Rectal smooth muscle tissue (tissue), 1 donor: Measurements from ENCODE around the gene ZSWIM6.
"Not testable (repeated sequence)": the region's sequence is repeated elsewhere in the genome, so short reads cannot be mapped to it uniquely, and the experiment has no call there.

ENCODE experiments used
- H3K27ac ChIP-seq: one replicate; pipeline ENCODE4 v1.7.0; 2013; ENCODE audit warnings: low read depth, low read length, inconsistent platforms
- H3K27me3 ChIP-seq: one replicate; pipeline ENCODE4 v1.7.0; 2013; ENCODE audit warnings: low read length; ENCODE audit not compliant: control insufficient read depth, insufficient read depth
- H3K36me3 ChIP-seq: one replicate; pipeline ENCODE4 v1.7.0; 2013; ENCODE audit warnings: low read length; ENCODE audit not compliant: control insufficient read depth, insufficient read depth
- H3K4me1 ChIP-seq: one replicate; pipeline ENCODE4 v1.7.0; 2013; ENCODE audit warnings: low read length; ENCODE audit not compliant: control insufficient read depth, insufficient read depth
- H3K4me3 ChIP-seq: one replicate; pipeline ENCODE4 v1.7.0; 2013; ENCODE audit warnings: low read length
- H3K9ac ChIP-seq: one replicate; pipeline ENCODE4 v1.7.0; 2013; ENCODE audit warnings: low read length

Gene ZSWIM6

GRCh38 chr5:61397937-61398336, 65.9 kb downstream of the ZSWIM6 start:
- Histone ChIP-seq H3K36me3 (no peaks in the 10 kb centered on the region), H3K4me1 (peaks cover 2% of the 10 kb centered on the region)

DNA sequence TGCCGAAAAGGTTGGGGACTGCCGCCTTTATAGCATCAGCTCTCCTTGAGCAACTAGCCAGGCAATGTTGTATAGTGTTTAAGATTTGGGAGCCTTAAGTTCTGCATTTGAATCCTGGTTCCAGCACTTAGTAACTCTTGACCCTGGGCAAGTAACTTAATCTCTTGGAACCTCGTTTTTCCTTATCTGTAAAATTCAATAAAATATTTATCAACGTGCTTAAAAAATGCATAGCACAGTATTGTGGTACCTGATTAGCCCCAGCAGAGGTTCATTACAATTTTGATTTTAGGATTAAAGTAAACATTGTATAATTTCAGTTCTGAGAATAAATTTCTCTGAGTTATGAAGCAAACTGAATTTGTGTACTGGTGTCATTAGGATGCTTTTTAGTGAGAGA, 66.4 kb downstream of the ZSWIM6 start:
- no peak overlapping the region for H3K27ac ChIP-seq

More at GRCh38 chr5:61397937-61398336, 65.9 kb downstream of the ZSWIM6 start:
- Histone ChIP-seq H3K4me3 (no peak overlapping the region), H3K9ac (no peak overlapping the region), H3K27me3 (no peaks in the 10 kb centered on the region), H3K27ac (no peak overlapping the region)

GRCh38 chr5:61399679-61400078, 67.6 kb downstream of the ZSWIM6 start:
- no peaks in the 10 kb centered on the region for H3K36me3 ChIP-seq
- H3K9ac ChIP-seq: no peak overlapping the region
- H3K27ac ChIP-seq: no peak overlapping the region
- no peaks in the 10 kb centered on the region for H3K27me3 ChIP-seq
- peaks cover 2% of the 10 kb centered on the region for H3K4me1 ChIP-seq
- H3K4me3 ChIP-seq: no peak overlapping the region

More for the DNA sequence above, 66.4 kb downstream of the ZSWIM6 start:
- Histone ChIP-seq H3K4me3 (no peak overlapping the region), H3K36me3 (no peaks in the 10 kb centered on the region), H3K4me1 (peaks cover 2% of the 10 kb centered on the region), H3K9ac (no peak overlapping the region), H3K27me3 (no peaks in the 10 kb centered on the region)

- H3K4me3 ChIP-seq: no peak overlapping the region
- H3K9ac ChIP-seq: no peak overlapping the region
- peaks cover 2% of the 10 kb centered on the region for H3K4me1 ChIP-seq
- H3K27me3 ChIP-seq: no peaks in the 10 kb centered on the region
- H3K36me3 ChIP-seq: no peaks in the 10 kb centered on the region
- H3K27ac ChIP-seq: no peak overlapping the region
Observed at GRCh38 chr5:61401726-61402125, 69.7 kb downstream of the ZSWIM6 start.

GRCh38 chr5:61402244-61402823, 70.3 kb downstream of the ZSWIM6 start:
- no peak overlapping the region for H3K27ac ChIP-seq
- H3K4me1 ChIP-seq: peaks cover 2% of the 10 kb centered on the region
- H3K9ac ChIP-seq: no peak overlapping the region
- H3K27me3 ChIP-seq: no peaks in the 10 kb centered on the region
- H3K4me3 ChIP-seq: no peak overlapping the region
- H3K36me3 ChIP-seq: no peaks in the 10 kb centered on the region

- Histone ChIP-seq H3K27me3 (no peaks in the 10 kb centered on the region), H3K4me3 (no peak overlapping the region), H3K9ac (no peak overlapping the region), H3K27ac (no peak overlapping the region), H3K36me3 (no peaks in the 10 kb centered on the region), H3K4me1 (peaks cover 7% of the 10 kb centered on the region)
Observed at GRCh38 chr5:61402970-61403900, 71.2 kb downstream of the ZSWIM6 start.

- Histone ChIP-seq H3K4me1 (peaks cover 13% of the 10 kb centered on the region), H3K36me3 (no peaks in the 10 kb centered on the region), H3K27ac (no peak overlapping the region), H3K4me3 (no peak overlapping the region), H3K27me3 (no peaks in the 10 kb centered on the region), H3K9ac (no peak overlapping the region)
Observed at GRCh38 chr5:61405511-61406295, 73.6 kb downstream of the ZSWIM6 start.

- H3K4me1 ChIP-seq: peaks cover 13% of the 10 kb centered on the region
- H3K27ac ChIP-seq, H3K9ac ChIP-seq, H3K27me3 ChIP-seq, H3K36me3 ChIP-seq, H3K4me3 ChIP-seq: not testable (repeated sequence)
Observed at GRCh38 chr5:61406497-61406896, 74.4 kb downstream of the ZSWIM6 start.

DNA sequence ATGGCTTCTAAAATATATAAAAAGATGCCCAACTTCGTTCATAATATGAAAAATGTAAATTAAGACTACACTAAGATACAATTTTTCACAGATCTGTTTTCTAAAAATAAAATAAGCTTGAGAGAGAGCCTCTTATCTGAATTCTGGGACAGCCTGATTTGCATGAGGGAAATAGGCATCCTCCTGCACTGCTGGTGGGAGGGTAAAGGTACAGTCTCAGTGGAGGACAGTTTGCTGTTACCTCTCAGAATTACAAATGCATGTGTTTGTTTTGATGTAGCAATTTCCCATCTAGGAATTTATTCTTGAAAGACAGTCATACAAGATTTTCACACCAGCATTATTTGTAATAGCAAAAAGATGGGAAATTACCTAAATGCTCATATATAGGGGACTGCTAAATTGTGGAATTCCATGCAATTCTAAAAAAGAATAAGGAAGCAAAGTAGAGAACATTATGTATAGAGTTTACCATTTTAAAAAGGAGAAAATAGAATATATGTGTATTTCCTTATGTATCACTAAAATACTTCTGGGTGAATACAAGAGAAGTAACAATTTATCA, 75.7 kb downstream of the ZSWIM6 start:
- Histone ChIP-seq H3K36me3 (no peaks in the 10 kb centered on the region), H3K9ac (no peak overlapping the region), H3K4me1 (peaks cover 12% of the 10 kb centered on the region), H3K4me3 (no peak overlapping the region), H3K27me3 (no peaks in the 10 kb centered on the region), H3K27ac (peak overlapping the region; percentile 68)

- H3K27me3 ChIP-seq: no peaks in the 10 kb centered on the region
- H3K36me3 ChIP-seq: no peaks in the 10 kb centered on the region
- H3K9ac ChIP-seq: no peak overlapping the region
- H3K27ac ChIP-seq: peak overlapping the region; percentile 68
- H3K4me1 ChIP-seq: peaks cover 11% of the 10 kb centered on the region
- peak overlapping the region; percentile 51 for H3K4me3 ChIP-seq
Observed at GRCh38 chr5:61408476-61409168, 76.6 kb downstream of the ZSWIM6 start.

DNA sequence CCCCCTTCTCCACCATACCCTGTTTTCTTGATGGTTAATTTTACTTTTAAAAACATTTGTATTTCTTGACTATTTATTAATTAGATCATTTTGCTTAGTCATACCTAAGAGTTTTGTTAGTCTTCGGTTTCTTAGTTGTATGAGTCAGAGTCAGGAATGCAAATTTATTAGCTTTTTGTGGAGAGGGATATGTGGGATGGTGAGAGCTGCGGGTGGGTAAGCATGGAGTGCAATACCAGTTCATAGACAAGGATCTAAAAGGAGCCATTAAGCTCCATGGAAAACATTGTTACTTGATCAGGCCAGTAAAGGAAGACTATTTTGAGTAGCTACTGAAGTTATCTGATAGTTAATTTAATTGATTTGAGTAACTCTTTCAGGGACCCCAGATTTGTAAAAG, 77.5 kb downstream of the ZSWIM6 start:
- Histone ChIP-seq H3K36me3 (no peaks in the 10 kb centered on the region), H3K27me3 (no peaks in the 10 kb centered on the region), H3K27ac (no peak overlapping the region), H3K4me3 (no peak overlapping the region), H3K9ac (no peak overlapping the region), H3K4me1 (peaks cover 11% of the 10 kb centered on the region)
